ENCODE results near the gene SIVA1.

- TF ChIP-seq SUZ12 (IDR thresholded peaks at IDR 0.05; ENCODE audit: extremely low read depth, insufficient read depth, insufficient read length): no peak
- TF ChIP-seq YY1 (IDR thresholded peaks at IDR 0.05; ENCODE audit: insufficient read depth, insufficient read length): no peak
- no peak for TF ChIP-seq ZNF274 (IDR thresholded peaks at IDR 0.05; ENCODE audit: low read depth, low read length)
These were observed 10.1 kb upstream of the SIVA1 start for GRCh38 chr14:104742586-104743455.

All from NT2/D1 (cell line).